Activated CD4-positive, CD25-positive, alpha-beta regulatory T cell treated with anti-CD3 and anti-CD28 coated beads, Interleukin-2, amount 50 U/mL, for 24 hours (primary cell): ENCODE data around the gene KMT2E.
"Not testable (repeated sequence)": the region's sequence is repeated elsewhere in the genome, so short reads cannot be mapped to it uniquely, and the experiment has no call there.

Experiments
- ATAC-seq, 2 donors: fragments of 150-1000 bp; cut with Tn5 transposase; one replicate each; pipeline ENCODE4 v1.10.0; 2021; ENCODE audit warnings: mild to moderate bottlenecking in 1 of 2, moderate library complexity in 1 of 2

Gene KMT2E

DNA sequence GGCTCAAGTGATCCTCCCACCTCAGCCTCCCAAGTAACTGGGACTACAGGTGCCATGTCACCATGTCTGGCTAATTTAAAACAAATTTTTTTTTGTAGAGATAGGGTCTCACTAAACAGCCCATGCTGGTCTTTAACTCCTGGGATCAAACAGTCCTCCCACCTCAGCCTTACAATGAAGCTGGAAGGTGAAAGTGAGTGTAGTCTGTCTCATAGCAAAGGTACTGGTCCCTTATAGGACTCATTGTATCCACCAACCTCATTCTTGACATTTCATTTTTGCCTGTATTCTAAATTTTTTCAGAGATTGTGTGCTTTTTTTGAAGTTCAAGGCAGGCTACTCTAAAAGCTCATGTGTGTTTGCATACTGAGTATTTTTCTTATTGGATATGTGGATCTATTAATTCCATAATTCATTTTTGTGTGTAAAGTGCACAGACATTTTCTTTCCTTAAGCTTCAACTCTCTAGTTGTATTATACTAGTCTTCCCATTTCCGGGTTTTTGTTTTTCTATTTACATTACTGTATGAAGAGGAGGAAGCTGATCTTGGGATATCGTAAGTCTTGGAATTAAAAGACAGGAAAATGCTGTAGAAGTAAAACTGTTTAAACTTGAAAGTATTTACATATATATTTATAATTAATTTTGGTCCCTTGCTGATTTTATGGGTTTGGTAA lies 13.3 kb downstream of the KMT2E start:
- ATAC-seq = peak in 1 of 2 donors; percentile 48

DNA sequence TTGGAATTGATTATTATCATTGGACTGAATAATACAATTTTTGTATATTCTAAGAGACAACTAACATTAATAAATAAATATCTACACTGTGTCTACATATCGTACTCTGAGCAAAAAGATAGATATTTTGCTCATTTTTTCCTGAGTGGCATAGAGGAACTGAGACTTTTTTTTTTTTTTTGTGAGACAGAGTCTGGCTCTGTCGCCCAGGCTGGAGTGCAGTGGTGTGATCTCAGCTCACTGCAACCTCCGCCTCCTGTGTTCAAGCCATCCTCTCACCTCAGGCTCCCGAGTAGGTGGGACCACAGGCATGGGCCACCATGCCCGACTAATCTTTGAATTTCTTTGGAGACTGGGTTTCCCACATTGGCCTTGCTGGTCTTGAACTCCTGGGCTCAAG lies 14.0 kb downstream of the KMT2E start:
- ATAC-seq = no peak

GRCh38 chr7:105028941-105029340 lies 14.9 kb downstream of the KMT2E start:
- not testable (repeated sequence) for ATAC-seq

- ATAC-seq = no peak
These were observed 16.4 kb downstream of the KMT2E start for GRCh38 chr7:105030447-105030846.

- no peak for ATAC-seq
These were observed 18.7 kb downstream of the KMT2E start for GRCh38 chr7:105032553-105033214.

- no peak for ATAC-seq
These were observed 21.3 kb downstream of the KMT2E start for GRCh38 chr7:105035349-105035748.

- ATAC-seq = peak; percentile 64 to 74
These were observed 22.5 kb downstream of the KMT2E start for GRCh38 chr7:105036217-105037168.

- ATAC-seq = no peak
These were observed 23.3 kb downstream of the KMT2E start for GRCh38 chr7:105037319-105037718.

- ATAC-seq = no peak
These were observed 30.6 kb downstream of the KMT2E start for GRCh38 chr7:105044449-105045070.

- ATAC-seq = no peak
These were observed 32.4 kb downstream of the KMT2E start for GRCh38 chr7:105046414-105046813.

DNA sequence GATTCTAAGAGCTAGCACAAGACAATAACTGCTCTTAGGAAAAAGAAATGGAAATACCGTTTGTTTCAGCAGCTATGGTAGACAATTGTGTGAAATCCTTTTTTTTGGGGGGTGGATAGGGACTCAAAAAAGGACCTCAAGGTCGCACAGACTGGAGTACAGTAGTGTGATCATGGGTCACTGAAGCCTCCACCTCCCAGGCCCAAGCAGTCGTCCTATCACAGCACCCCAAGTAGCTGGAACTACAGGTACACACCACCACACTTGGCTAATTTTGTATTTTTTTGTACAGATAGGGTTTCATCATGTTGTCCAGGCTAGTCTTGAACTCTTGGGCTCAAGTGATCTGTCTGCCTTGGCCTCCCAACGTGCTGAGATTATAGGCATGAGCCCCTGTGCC lies 33.9 kb downstream of the KMT2E start:
- no peak for ATAC-seq

DNA sequence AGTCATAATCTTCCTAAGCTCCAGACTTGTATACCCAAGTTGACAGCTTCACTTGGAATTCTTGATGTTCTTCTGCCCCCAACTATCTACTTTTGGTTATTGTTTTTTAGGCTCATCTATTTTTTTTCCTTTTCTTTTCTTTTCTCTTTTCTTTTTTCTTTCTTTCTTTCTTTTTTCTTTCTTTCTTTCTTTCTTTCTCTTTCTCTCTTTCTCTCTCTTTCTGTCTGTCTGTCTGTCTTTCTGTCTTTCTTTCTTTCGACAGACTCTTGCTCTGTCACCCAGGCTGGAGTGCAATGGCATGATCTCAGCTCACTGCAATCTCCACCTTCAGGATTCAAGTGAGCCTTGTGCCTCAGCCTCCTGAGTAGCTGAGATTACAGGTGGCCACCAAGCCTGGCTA lies 36.5 kb downstream of the KMT2E start:
- ATAC-seq = no peak

- ATAC-seq = not testable (repeated sequence)
These were observed 36.9 kb downstream of the KMT2E start for GRCh38 chr7:105050899-105051298.

DNA sequence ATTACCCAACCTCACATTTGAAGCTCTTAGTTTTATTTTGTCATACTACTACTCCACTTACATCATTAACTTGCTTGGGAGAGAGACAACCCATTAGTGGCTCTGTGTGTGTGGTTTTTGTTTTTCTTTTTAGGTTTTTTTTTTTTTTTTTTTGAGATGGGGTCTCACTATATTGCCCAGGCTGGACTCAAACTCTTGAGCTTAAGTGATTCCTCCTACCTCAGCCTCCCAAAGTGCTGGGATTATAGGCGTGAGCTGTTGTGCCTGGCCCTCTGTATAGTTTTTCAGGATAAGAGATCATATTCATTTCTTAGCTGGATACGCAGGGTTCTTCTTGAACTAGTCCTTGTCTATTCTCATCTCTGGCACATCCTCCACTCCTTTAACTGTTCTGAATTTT lies 41.1 kb downstream of the KMT2E start:
- no peak for ATAC-seq

DNA sequence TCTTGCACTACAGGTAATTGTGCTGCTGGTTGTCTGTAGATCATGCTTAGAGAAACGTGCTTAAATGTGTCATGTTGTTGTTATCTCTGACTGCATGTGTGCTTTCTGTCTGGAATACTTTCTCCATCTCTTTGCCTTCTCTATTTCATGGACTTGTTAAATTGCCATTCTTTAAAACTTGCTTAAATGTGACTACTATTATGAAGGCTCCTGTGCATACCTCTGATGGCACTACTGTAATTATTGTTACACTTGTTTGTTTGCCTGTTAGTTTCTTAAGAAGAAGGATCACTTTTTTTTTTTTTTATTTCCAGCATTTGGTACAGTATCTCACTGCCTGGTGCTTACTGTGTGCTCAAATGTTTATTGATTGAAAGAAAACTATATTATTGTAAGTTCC lies 41.6 kb downstream of the KMT2E start:
- no peak for ATAC-seq

GRCh38 chr7:105057472-105057871 lies 43.5 kb downstream of the KMT2E start:
- no peak for ATAC-seq

DNA sequence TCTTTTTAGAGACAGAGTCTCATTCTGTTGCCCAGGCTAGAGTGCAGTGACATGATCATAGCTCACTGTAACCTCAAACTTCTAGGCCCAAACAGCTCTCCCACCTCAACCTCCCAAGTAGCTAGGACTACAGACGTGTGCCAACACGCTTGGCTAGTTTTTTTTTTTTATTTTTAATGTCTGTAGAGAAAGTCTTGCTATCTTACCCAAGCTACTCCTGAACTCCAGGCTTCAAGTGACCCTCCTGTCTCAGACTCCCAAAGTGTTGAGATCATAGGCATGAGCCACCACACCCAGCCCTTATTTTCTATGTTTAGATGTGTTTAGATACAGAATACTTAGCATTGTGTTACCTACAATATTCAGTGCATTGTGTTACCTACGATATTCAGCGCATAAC lies 46.4 kb downstream of the KMT2E start:
- ATAC-seq = no peak

DNA sequence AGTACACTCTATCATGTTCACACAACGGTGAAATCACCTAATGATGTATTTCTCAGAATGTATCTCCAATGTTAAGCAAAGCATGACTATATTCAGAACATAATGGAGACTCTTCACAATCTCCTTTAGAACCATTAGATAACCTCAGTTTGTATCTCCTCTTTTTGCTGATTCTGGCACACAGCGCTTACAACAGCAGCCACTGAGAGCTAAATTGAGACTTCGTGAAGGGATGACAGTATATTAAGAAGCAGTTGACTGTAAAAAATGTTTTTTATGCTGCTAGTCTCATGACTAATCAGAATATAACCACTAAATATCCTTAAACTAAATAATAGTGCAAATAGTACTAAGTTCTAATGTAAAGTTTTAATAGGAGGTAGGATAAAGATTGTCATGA lies 46.9 kb downstream of the KMT2E start:
- no peak for ATAC-seq

- ATAC-seq = no peak
These were observed 51.1 kb downstream of the KMT2E start for GRCh38 chr7:105065104-105065503.

DNA sequence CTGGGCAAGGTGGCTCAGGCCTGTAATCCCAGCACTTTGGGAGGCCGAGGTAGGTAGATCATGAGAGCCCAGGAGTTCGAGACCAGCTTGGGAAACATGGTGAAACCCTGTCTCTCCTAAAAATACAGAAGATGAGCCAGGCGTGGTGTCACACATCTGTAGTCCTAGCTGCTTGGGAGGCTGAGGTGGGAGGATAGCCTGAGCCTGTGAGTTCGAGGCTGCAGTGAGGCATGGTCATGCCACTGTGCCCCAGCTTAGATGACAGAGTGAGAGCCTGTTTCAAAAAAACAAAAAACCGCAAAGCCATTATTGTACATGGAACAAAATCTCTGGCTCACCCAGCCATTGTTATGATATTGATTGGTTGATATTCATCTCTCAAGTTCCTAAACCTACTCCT lies 53.7 kb downstream of the KMT2E start:
- no peak for ATAC-seq

DNA sequence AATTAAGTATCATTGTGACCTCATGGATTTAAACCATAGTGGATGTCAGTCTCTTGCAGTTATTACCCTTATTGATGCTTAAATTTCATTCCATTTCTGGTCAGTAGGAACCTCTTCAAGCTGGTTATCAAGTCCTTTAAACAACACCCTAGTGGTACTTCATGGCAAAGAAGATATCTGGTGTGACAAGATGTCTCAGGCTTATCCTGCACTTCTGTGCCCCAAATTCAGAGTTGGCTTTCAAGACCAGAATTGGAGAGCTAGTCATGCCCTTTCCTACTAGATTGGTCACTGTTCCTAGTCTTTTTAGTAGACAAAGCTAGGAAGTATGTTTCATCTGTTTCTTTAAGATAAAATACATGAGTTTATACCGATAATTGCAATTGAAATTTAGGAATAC lies 54.9 kb downstream of the KMT2E start:
- ATAC-seq = no peak

GRCh38 chr7:105073143-105073542 lies 59.1 kb downstream of the KMT2E start:
- ATAC-seq = no peak

DNA sequence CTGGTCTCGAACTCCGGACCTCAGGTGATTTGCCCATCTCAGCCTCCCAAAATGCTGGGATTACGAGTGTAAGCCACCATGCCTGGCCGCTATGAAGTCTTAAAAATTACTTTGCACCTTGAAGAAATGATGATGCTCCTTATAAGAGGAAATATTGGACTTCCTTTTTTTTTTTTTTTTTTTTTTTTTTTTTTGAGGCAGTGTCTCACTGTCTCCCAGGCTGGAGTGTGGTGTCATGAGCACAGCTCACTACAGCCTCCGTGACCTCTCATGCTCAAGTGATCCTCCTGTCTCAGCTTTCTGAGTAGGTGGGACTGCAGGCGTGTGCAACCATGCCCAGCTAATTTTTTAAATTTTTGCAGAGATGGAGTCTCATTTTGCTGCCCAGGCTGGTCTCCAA lies 65.3 kb downstream of the KMT2E start:
- ATAC-seq = no peak
